ENCODE results near the gene DOK3.

- no peak for TF ChIP-seq POLR2A (IDR thresholded peaks at IDR 0.05; ENCODE audit: low read depth, low read length)
- TF ChIP-seq JUN (IDR thresholded peaks at IDR 0.05; ENCODE audit: borderline replicate concordance, insufficient read depth, insufficient read length, low read depth): no peak
Measured at GRCh38 chr5:177498013-177498787, 11.4 kb downstream of the DOK3 start.
